ENCODE data around the gene KLHL29.

GRCh38 chr2:23505218-23505983 is 120.4 kb downstream of the KLHL29 start:
- TF ChIP-seq, protein P1, sequence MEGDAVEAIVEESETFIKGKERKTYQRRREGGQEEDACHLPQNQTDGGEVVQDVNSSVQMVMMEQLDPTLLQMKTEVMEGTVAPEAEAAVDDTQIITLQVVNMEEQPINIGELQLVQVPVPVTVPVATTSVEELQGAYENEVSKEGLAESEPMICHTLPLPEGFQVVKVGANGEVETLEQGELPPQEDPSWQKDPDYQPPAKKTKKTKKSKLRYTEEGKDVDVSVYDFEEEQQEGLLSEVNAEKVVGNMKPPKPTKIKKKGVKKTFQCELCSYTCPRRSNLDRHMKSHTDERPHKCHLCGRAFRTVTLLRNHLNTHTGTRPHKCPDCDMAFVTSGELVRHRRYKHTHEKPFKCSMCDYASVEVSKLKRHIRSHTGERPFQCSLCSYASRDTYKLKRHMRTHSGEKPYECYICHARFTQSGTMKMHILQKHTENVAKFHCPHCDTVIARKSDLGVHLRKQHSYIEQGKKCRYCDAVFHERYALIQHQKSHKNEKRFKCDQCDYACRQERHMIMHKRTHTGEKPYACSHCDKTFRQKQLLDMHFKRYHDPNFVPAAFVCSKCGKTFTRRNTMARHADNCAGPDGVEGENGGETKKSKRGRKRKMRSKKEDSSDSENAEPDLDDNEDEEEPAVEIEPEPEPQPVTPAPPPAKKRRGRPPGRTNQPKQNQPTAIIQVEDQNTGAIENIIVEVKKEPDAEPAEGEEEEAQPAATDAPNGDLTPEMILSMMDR (conservative IDR thresholded peaks at IDR 0.05; ENCODE audit: low read length): no peak
- TF ChIP-seq EZH2phosphoT487 (IDR thresholded peaks at IDR 0.05; ENCODE audit: borderline replicate concordance, low read depth, low read length): no peak

Measured in OCI-LY7 (cell line).